GM12864 (cell line): Measurements from ENCODE around the gene CST5.

Experiments used
- DNase-seq: peaks from one replicate; pipeline ENCODE4 v3.0.0-alpha.2; 2011; ENCODE audit warnings: low read depth
- H3K4me3 ChIP-seq: 2 replicates; pipeline ENCODE4 v1.5.1; 2011; ENCODE audit warnings: mild to moderate bottlenecking, low read depth, low read length, control low read depth
- CTCF ChIP-seq: IDR thresholded peaks from 2 replicates; pipeline ENCODE4 v1.5.1; 2011; ENCODE audit warnings: low read depth, mild to moderate bottlenecking, moderate library complexity, low read length, control low read depth, inconsistent platforms; ENCODE audit errors: missing control alignments

The CST5 gene

DNA sequence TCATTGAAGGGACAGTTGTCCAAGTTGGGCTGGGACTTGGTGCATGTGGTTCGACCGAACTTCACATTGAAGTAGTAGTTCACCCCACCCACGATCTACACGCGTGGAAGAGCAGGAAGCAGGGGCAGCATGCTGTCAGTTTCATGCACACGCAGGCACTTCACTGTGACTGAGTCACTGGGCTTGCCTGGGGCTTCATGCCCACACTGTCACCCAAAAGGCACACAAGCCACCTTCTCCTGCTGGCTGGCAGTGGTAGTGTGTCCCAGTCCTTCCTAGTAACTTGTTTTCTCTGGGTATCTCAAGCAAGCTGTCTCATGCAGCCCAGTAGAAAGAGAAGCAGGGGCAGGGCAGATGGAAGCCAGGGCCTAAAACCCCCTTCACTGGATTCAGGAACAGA is 2.0 kb downstream of the CST5 start:
- TF ChIP-seq CTCF, result no peak
- no peak for DNase-seq
- no peak overlapping the region for H3K4me3 ChIP-seq

DNA sequence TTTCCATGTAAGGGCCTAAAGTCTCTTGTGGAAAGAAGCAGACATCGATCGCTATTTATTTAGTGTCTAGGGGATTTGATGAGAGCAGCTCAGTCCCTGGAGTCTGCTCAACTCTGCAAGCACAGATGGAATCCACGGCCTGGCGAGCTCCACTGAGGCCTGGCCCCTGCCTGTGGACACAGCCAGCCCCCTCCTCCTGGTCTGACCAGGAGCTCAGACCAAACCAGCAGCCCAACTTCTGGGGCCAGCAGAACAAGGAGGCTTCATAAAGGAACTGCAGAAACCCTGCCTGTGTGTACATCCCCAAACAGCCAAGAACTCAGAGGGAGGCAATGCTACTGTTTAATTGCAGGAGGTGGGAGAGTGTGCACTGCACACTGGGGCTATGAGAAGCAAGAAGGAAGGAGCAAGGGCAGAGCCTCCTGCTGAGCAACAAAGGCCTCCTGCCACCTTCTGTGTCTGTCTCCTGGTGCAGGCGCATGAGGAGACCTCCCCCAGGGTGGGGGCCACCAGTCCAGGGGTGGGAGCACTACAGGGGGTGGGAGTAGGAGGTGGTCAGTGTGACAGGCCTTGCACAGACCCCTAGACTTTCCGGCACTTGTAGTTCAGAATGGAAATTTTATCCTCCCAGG is 3.8 kb downstream of the CST5 start:
- TF ChIP-seq CTCF, result no peak
- DNase-seq, result no peak

DNA sequence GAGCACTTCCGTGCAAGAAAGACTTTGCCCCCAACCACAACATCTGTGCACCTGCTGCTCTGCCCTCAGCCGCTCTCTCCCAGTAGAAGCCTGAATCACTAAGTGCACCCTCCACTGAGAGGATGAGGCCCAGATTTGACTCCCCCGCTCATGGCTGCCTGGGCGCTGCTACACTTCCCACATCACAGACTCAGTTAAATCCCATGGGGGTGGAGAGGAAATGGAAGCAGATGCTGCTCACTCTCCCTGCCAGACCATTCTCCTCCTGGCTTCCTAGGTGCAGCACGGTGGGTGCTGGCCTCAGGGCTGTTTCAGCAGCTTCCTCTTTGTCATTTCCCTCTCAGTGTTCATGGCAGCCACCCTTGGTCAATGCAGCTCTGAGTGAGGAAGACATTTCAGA is 4.8 kb downstream of the CST5 start:
- no peak for TF ChIP-seq CTCF
- DNase-seq, result no peak
- H3K4me3 ChIP-seq, result no peak overlapping the region

More for the DNA sequence above, 3.8 kb downstream of the CST5 start:
- no peak overlapping the region for H3K4me3 ChIP-seq

GRCh38 chr20:23873370-23874015 is 6.1 kb downstream of the CST5 start:
- no peak for DNase-seq
- H3K4me3 ChIP-seq, result no peak overlapping the region
- TF ChIP-seq CTCF, result no peak

DNA sequence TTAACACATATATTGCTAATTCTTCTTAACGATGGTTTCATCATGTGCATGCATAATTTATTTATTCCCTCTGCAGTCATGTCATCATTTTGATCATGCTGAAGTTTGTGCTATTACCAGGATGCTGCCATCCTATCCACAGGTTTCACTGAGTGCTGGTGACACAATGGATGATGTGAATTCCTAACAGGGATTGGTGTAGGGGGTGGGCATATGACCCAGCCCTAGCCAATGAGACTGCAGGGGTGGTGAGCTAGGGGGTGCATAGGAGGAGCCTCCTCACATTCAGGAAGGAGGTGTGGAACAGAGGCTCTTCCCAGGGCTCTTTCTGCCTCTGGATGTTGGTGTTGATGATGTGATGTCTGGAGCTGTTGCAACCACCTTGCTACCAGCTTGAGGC is 7.5 kb downstream of the CST5 start:
- no peak for TF ChIP-seq CTCF
- no peak for DNase-seq
- no peak overlapping the region for H3K4me3 ChIP-seq

- H3K4me3 ChIP-seq, result no peak overlapping the region
- DNase-seq, result no peak
- TF ChIP-seq CTCF, result no peak
Observed at GRCh38 chr20:23870461-23870860, 9.1 kb downstream of the CST5 start.

DNA sequence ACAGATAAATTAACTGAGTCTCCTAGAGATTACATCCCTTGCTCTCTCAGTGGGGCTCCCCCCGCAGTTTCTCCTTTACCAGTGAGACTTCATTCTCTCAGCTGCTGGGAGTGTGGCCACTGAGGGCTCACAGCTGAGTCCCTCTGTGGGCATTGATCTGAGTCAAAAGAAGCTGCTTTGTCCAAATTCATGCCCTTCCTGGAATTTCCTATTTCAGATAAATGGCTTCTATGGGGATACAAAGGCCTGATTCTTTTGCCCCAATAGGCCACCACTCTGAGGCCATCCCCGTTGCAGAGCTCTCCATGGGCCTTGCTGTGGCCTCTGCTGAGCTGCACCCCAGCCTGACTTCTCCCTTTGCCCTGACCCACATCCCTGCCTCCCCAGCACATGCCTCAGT is 10.0 kb downstream of the CST5 start:
- no peak for TF ChIP-seq CTCF
- no peak overlapping the region for H3K4me3 ChIP-seq
- no peak for DNase-seq
